ENCODE data around the gene ARMC9. TPM values are rescaled to one million over a fixed set of nuclear protein-coding genes. Genes with fewer than 3 reads are reported as not detected.

ARMC9 gene
- total and polyA plus RNA-seq, 2 of the 13 experiments (the other 11 are each of a cell fraction or from before 2014, with no cell fraction given), result 9.1 to 12.8 TPM

DNA sequence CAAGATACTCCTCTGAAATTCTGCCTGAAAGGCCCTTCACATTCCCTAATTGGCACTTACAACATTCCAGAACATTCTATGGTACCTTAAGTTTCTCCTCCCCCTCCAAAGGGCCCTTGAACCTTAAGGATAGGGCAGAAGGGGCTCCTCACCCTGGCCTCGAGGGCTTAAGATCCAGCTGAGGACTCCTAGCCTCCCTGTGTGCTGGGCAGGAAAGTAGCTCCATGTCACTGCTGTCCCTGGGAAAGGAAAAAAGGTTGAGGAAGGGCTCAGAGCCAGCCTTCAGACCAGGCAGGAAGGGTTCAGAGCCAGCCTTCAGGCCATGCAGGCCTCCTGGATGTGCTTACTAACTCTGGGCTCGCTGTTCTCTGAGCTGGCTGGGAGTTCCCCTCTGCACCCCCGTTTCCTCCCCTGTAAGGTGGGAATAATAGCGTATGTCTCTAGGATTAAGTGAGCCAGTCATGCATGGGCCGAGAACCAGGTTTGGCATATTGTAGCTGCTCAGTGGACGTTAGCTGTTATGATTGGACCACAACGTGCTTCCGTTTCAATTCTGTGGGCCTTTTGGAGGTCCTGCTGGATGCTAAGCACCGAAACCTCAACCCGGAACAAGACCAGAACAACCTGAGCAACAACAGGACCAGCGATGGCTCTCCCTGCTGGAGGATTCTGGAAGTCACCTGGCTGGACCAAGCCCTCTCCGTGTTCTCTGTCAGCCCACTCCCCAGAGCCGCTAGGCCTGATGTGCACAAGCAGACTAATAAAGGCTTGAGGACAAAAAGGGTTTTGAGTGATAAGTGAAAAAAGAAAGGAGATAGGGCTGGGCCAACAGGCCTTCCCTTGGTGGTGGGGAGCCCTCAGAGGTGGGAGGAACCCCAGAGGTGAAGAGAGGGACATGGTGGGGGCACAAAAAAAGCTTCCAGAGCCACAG is 196.0 kb downstream of the ARMC9 start (continued):
- TF ChIP-seq, protein P1, sequence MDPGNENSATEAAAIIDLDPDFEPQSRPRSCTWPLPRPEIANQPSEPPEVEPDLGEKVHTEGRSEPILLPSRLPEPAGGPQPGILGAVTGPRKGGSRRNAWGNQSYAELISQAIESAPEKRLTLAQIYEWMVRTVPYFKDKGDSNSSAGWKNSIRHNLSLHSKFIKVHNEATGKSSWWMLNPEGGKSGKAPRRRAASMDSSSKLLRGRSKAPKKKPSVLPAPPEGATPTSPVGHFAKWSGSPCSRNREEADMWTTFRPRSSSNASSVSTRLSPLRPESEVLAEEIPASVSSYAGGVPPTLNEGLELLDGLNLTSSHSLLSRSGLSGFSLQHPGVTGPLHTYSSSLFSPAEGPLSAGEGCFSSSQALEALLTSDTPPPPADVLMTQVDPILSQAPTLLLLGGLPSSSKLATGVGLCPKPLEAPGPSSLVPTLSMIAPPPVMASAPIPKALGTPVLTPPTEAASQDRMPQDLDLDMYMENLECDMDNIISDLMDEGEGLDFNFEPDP (CRISPR knock-in tag; conservative IDR thresholded peaks at IDR 0.05), result 0 out of 2 replicates have a peak, but pooled peaks have one; percentile 91
- TF ChIP-seq ZBTB7A (CRISPR knock-in tag; IDR thresholded peaks at IDR 0.05) (no peak), NCOA1 (CRISPR knock-in tag; IDR thresholded peaks at IDR 0.05) (0 out of 2 replicates have a peak, but pooled peaks have one; percentile 51), ZBTB42 (CRISPR knock-in tag; IDR thresholded peaks at IDR 0.05) (no peak), SRSF4 (IDR thresholded peaks at IDR 0.05; ENCODE audit: low read depth, low read length, poor library complexity, severe bottlenecking) (no peak), REPIN1 (CRISPR knock-in tag; IDR thresholded peaks at IDR 0.05; ENCODE audit: borderline replicate concordance, low read depth) (0 out of 2 replicates have a peak, but pooled peaks have one; percentile 27), KDM2A (CRISPR knock-in tag; IDR thresholded peaks at IDR 0.05; ENCODE audit: borderline replicate concordance, low read depth) (peak; percentile 17; the same call in 1 of the 2 replicates), TFDP2 (CRISPR knock-in tag; IDR thresholded peaks at IDR 0.05) (no peak), SAP130 (CRISPR knock-in tag; IDR thresholded peaks at IDR 0.05; ENCODE audit: low read depth) (no peak), MED8 (CRISPR knock-in tag; IDR thresholded peaks at IDR 0.05; ENCODE audit: insufficient replicate concordance) (no peak), ZNF605 (CRISPR knock-in tag; IDR thresholded peaks at IDR 0.05) (no peak), ELF3 (CRISPR knock-in tag; IDR thresholded peaks at IDR 0.05) (peak; percentile 59), CCDC6 (CRISPR knock-in tag; IDR thresholded peaks at IDR 0.05) (no peak), ZNF414 (CRISPR knock-in tag; IDR thresholded peaks at IDR 0.05) (0 out of 2 replicates have a peak, but pooled peaks have one; percentile 39), SMC3 (IDR thresholded peaks at IDR 0.05; ENCODE audit: low read length) (peak; percentile 54; the same call in 1 of the 2 replicates), PHF8 (CRISPR knock-in tag; IDR thresholded peaks at IDR 0.05) (no peak), PCBP2 (optimal IDR thresholded peaks at IDR 0.05; ENCODE audit: low read depth, low read length, poor library complexity, severe bottlenecking) (no peak), ZNF501 (CRISPR knock-in tag; IDR thresholded peaks at IDR 0.05) (peak; percentile 84), EEA1 (CRISPR knock-in tag; IDR thresholded peaks at IDR 0.05; ENCODE audit: borderline replicate concordance) (0 out of 2 replicates have a peak, but pooled peaks have one; percentile 66)
- TF ChIP-seq, protein P2, sequence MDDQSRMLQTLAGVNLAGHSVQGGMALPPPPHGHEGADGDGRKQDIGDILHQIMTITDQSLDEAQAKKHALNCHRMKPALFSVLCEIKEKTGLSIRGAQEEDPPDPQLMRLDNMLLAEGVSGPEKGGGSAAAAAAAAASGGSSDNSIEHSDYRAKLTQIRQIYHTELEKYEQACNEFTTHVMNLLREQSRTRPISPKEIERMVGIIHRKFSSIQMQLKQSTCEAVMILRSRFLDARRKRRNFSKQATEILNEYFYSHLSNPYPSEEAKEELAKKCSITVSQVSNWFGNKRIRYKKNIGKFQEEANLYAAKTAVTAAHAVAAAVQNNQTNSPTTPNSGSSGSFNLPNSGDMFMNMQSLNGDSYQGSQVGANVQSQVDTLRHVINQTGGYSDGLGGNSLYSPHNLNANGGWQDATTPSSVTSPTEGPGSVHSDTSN (CRISPR knock-in tag; IDR thresholded peaks at IDR 0.05; ENCODE audit: borderline replicate concordance), result no peak

Measured in HepG2 (cell line).